ENCODE data around the gene EYA2.

DNA sequence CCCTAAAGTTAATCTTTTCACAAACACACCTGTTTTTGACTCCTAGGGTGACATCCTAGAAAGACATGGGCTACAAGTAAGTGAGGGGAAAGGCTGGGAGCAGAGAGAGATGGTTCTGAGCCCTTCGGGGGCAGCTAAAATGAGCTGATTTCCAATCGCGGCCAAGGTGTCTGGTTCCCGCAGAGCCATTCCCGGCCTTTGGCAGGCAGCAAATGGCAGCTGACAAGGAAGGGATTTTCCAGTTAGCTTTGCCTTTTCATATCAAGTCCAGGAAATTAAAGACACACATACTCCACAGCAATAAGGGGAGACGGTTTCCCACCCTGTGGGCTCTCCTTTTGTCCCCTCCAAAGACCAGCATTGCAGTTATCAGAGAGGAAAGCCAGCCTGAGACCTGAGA is 233.4 kb downstream of the EYA2 start:
- TF ChIP-seq, protein P1, sequence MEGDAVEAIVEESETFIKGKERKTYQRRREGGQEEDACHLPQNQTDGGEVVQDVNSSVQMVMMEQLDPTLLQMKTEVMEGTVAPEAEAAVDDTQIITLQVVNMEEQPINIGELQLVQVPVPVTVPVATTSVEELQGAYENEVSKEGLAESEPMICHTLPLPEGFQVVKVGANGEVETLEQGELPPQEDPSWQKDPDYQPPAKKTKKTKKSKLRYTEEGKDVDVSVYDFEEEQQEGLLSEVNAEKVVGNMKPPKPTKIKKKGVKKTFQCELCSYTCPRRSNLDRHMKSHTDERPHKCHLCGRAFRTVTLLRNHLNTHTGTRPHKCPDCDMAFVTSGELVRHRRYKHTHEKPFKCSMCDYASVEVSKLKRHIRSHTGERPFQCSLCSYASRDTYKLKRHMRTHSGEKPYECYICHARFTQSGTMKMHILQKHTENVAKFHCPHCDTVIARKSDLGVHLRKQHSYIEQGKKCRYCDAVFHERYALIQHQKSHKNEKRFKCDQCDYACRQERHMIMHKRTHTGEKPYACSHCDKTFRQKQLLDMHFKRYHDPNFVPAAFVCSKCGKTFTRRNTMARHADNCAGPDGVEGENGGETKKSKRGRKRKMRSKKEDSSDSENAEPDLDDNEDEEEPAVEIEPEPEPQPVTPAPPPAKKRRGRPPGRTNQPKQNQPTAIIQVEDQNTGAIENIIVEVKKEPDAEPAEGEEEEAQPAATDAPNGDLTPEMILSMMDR (IDR thresholded peaks at IDR 0.05): no peak
- TF ChIP-seq POLR2A (IDR thresholded peaks at IDR 0.05): no peak

Measured in prostate gland (tissue), 2 donors.